Stimulated activated CD4-positive, alpha-beta T cell treated with anti-CD3 and anti-CD28 coated beads, Interleukin-12 subunit alpha, Interleukin-12 subunit beta, amount 100 ng/mL, for 24 hours (primary cell): ENCODE data around the gene MICU1.
"Not testable (repeated sequence)": the region's sequence is repeated elsewhere in the genome, so short reads cannot be mapped to it uniquely, and the experiment has no call there.

Experiments used
- DNase-seq, 2 experiments: peaks; one replicate each; pipeline ENCODE4 v3.0.0-alpha.2; 2020; ENCODE audit warnings: low read depth in 2 of 2

MICU1 gene

GRCh38 chr10:72561745-72562166 lies 64.1 kb downstream of the MICU1 start:
- DNase-seq: no peak

- no peak for DNase-seq
Observed at GRCh38 chr10:72557362-72557761, 68.5 kb downstream of the MICU1 start.

GRCh38 chr10:72552857-72553256 lies 73.0 kb downstream of the MICU1 start:
- no peak for DNase-seq

GRCh38 chr10:72550239-72550638 lies 75.6 kb downstream of the MICU1 start:
- DNase-seq: no peak

- no peak for DNase-seq
Observed at GRCh38 chr10:72545546-72545945, 80.3 kb downstream of the MICU1 start.

GRCh38 chr10:72543855-72544254 lies 82.0 kb downstream of the MICU1 start:
- not testable (repeated sequence) for DNase-seq

GRCh38 chr10:72542396-72542815 lies 83.5 kb downstream of the MICU1 start:
- DNase-seq: no peak

GRCh38 chr10:72541337-72541736 lies 84.5 kb downstream of the MICU1 start:
- no peak for DNase-seq

- DNase-seq: no peak
Observed at GRCh38 chr10:72540193-72540807, 85.6 kb downstream of the MICU1 start.

- no peak for DNase-seq
Observed at GRCh38 chr10:72539137-72539536, 86.7 kb downstream of the MICU1 start.

GRCh38 chr10:72525689-72526088 lies 100.2 kb downstream of the MICU1 start:
- no peak for DNase-seq

- no peak for DNase-seq
Observed at GRCh38 chr10:72525277-72525676, 100.6 kb downstream of the MICU1 start.

GRCh38 chr10:72524489-72524888 lies 101.4 kb downstream of the MICU1 start:
- DNase-seq: no peak

- DNase-seq: no peak
Observed at GRCh38 chr10:72523932-72524396, 101.9 kb downstream of the MICU1 start.

- no peak for DNase-seq
Observed at GRCh38 chr10:72523062-72523461, 102.8 kb downstream of the MICU1 start.

- DNase-seq: no peak
Observed at GRCh38 chr10:72517244-72517643, 108.6 kb downstream of the MICU1 start.

GRCh38 chr10:72515455-72515854 lies 110.4 kb downstream of the MICU1 start:
- DNase-seq: no peak

- no peak for DNase-seq
Observed at GRCh38 chr10:72513910-72514309, 112.0 kb downstream of the MICU1 start.

GRCh38 chr10:72511459-72511858 lies 114.4 kb downstream of the MICU1 start:
- DNase-seq: no peak

GRCh38 chr10:72509941-72510340 lies 115.9 kb downstream of the MICU1 start:
- DNase-seq: no peak

GRCh38 chr10:72509206-72509799 lies 116.6 kb downstream of the MICU1 start:
- no peak for DNase-seq

- DNase-seq: no peak
Observed at GRCh38 chr10:72508033-72508432, 117.8 kb downstream of the MICU1 start.

GRCh38 chr10:72506474-72506873 lies 119.4 kb downstream of the MICU1 start:
- no peak for DNase-seq

- no peak for DNase-seq
Observed at GRCh38 chr10:72505435-72505834, 120.4 kb downstream of the MICU1 start.
